HL-60 (cell line): ENCODE results near the gene PLS3.

Experiments used
- CTCF ChIP-seq: IDR thresholded peaks from one replicate; pipeline ENCODE4 v1.5.1; 2011; ENCODE audit warnings: low read length, control low read depth, inconsistent platforms; ENCODE audit not compliant: insufficient read depth
- GABPA ChIP-seq: IDR thresholded peaks from 2 replicates; pipeline ENCODE4 v1.6.1; 2012; ENCODE audit warnings: low read depth
- POLR2AphosphoS5 ChIP-seq: IDR thresholded peaks from 2 replicates; pipeline ENCODE4 v1.6.1; 2012; ENCODE audit warnings: low read depth

GRCh38 chrX:115588179-115588578 lies 27.2 kb downstream of the PLS3 start:
- no peak for TF ChIP-seq CTCF
- no peak for TF ChIP-seq GABPA
- no peak for TF ChIP-seq POLR2AphosphoS5
